Panc1 (cell line): ENCODE data around the gene VAV3.

Experiments used
- TF ChIP-seq, protein P1 (sequence below): fragments of 450-650 bp; IDR thresholded peaks from 2 replicates; pipeline ENCODE4 v1.5.1; 2017; ENCODE audit warnings: mild to moderate bottlenecking
- TF ChIP-seq, protein P2 (sequence below), 2 experiments: IDR thresholded peaks; 2 replicates each; pipeline ENCODE4 v1.6.1; 2011 to 2012; ENCODE audit warnings: low read depth in 2 of 2, control low read depth in 1 of 2, low read length in 1 of 2, mild to moderate bottlenecking in 1 of 2, moderate library complexity in 1 of 2; ENCODE audit not compliant: insufficient read depth in 1 of 2

DNA sequence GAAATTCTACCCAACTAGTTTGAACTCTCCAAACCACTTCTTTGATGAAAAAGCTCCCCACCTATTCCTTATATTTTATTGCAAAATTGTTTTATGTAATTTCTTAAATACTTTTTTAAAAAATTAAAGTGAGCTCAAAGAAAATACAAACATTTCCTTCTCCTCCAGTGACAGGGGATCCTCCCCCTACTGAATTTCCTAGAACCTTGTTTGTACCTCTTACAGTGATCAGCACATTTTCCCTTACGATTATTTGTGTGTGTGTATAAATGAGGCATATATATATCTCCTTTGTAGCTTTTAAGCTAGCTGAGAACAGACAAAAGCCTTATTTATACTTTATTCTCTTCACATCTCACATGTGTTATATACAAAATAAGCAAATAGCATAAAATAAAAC is 44.4 kb downstream of the VAV3 start:
- TF ChIP-seq, protein P1, sequence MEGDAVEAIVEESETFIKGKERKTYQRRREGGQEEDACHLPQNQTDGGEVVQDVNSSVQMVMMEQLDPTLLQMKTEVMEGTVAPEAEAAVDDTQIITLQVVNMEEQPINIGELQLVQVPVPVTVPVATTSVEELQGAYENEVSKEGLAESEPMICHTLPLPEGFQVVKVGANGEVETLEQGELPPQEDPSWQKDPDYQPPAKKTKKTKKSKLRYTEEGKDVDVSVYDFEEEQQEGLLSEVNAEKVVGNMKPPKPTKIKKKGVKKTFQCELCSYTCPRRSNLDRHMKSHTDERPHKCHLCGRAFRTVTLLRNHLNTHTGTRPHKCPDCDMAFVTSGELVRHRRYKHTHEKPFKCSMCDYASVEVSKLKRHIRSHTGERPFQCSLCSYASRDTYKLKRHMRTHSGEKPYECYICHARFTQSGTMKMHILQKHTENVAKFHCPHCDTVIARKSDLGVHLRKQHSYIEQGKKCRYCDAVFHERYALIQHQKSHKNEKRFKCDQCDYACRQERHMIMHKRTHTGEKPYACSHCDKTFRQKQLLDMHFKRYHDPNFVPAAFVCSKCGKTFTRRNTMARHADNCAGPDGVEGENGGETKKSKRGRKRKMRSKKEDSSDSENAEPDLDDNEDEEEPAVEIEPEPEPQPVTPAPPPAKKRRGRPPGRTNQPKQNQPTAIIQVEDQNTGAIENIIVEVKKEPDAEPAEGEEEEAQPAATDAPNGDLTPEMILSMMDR, result no peak
- TF ChIP-seq, protein P2, sequence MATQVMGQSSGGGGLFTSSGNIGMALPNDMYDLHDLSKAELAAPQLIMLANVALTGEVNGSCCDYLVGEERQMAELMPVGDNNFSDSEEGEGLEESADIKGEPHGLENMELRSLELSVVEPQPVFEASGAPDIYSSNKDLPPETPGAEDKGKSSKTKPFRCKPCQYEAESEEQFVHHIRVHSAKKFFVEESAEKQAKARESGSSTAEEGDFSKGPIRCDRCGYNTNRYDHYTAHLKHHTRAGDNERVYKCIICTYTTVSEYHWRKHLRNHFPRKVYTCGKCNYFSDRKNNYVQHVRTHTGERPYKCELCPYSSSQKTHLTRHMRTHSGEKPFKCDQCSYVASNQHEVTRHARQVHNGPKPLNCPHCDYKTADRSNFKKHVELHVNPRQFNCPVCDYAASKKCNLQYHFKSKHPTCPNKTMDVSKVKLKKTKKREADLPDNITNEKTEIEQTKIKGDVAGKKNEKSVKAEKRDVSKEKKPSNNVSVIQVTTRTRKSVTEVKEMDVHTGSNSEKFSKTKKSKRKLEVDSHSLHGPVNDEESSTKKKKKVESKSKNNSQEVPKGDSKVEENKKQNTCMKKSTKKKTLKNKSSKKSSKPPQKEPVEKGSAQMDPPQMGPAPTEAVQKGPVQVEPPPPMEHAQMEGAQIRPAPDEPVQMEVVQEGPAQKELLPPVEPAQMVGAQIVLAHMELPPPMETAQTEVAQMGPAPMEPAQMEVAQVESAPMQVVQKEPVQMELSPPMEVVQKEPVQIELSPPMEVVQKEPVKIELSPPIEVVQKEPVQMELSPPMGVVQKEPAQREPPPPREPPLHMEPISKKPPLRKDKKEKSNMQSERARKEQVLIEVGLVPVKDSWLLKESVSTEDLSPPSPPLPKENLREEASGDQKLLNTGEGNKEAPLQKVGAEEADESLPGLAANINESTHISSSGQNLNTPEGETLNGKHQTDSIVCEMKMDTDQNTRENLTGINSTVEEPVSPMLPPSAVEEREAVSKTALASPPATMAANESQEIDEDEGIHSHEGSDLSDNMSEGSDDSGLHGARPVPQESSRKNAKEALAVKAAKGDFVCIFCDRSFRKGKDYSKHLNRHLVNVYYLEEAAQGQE (IDR thresholded peaks at IDR 0.05; ENCODE audit: insufficient read depth in 1 of 2, low read depth in 2 of 2, low read length in 1 of 2), result no peak
